ENCODE data around the gene AGRN. TPM values are rescaled to one million over a fixed set of nuclear protein-coding genes. Genes with fewer than 3 reads are reported as not detected.

Gene AGRN
- total and polyA plus RNA-seq, 4 donors: 1.8 to 22.4 (median 16.9) TPM

DNA sequence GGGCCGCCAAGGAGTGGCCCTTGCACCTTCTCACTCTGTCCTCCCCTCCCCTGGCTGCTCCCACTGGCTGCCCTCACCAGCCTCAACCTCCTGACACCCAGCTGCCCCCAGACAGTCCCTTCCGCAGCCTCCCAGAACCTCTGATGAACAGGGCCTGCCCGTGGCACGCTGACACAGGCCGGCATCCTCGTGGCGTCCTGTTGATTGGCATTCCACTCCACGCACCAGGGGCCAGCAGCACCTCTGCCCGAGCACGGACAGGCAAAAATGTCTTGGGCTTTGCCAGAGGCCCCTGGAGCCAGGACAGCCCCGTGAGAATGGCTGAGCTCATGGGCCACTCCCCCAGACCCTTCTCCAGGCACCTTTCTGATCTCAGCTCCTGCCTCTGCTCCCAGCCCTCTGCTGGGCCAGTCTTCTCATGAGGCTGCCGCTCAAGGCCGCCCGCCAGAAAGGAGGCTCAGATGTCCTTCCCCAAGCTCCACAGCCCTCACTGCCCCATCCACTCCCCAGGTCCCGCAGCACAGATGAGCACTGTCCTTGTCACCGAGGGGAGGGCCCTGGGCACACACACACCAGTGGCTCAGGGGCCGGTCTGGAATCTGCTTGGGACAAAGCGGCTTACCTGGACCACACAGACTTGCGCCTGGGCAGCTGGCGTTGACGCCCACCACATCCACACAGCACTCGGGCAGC is 70.0 kb downstream of the AGRN start:
- 95% methylated on average over 22 of the region's 22 CpGs for WGBS
- H3K9ac ChIP-seq (ENCODE audit: low read depth in 1 of 2, low read length in 2 of 2): no peak overlapping the region
- no peaks in the 10 kb centered on the region for H3K4me1 ChIP-seq (ENCODE audit: control insufficient read depth in 4 of 4, insufficient read depth in 4 of 4, low read length in 3 of 4)
- no peak for DNase-seq (ENCODE audit: low spot score)
- H3K27me3 ChIP-seq (ENCODE audit: control insufficient read depth in 4 of 4, insufficient read depth in 4 of 4, low read length in 3 of 4): no peaks in the 10 kb centered on the region
- H3K4me3 ChIP-seq (ENCODE audit: low read depth in 1 of 3, low read length in 3 of 3): no peak overlapping the region
- H3K27ac ChIP-seq (ENCODE audit: low read depth in 1 of 2, low read length in 2 of 2): no peak overlapping the region
- no peaks in the 10 kb centered on the region for H3K9me3 ChIP-seq (ENCODE audit: control insufficient read depth in 4 of 4, low read length in 3 of 4)
- TF ChIP-seq, protein P1, sequence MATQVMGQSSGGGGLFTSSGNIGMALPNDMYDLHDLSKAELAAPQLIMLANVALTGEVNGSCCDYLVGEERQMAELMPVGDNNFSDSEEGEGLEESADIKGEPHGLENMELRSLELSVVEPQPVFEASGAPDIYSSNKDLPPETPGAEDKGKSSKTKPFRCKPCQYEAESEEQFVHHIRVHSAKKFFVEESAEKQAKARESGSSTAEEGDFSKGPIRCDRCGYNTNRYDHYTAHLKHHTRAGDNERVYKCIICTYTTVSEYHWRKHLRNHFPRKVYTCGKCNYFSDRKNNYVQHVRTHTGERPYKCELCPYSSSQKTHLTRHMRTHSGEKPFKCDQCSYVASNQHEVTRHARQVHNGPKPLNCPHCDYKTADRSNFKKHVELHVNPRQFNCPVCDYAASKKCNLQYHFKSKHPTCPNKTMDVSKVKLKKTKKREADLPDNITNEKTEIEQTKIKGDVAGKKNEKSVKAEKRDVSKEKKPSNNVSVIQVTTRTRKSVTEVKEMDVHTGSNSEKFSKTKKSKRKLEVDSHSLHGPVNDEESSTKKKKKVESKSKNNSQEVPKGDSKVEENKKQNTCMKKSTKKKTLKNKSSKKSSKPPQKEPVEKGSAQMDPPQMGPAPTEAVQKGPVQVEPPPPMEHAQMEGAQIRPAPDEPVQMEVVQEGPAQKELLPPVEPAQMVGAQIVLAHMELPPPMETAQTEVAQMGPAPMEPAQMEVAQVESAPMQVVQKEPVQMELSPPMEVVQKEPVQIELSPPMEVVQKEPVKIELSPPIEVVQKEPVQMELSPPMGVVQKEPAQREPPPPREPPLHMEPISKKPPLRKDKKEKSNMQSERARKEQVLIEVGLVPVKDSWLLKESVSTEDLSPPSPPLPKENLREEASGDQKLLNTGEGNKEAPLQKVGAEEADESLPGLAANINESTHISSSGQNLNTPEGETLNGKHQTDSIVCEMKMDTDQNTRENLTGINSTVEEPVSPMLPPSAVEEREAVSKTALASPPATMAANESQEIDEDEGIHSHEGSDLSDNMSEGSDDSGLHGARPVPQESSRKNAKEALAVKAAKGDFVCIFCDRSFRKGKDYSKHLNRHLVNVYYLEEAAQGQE (IDR thresholded peaks at IDR 0.05): no peak
- TF ChIP-seq RXRA (IDR thresholded peaks at IDR 0.05) (no peak), NR2F2 (IDR thresholded peaks at IDR 0.05) (no peak)
- TF ChIP-seq, protein P2, sequence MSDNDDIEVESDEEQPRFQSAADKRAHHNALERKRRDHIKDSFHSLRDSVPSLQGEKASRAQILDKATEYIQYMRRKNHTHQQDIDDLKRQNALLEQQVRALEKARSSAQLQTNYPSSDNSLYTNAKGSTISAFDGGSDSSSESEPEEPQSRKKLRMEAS (IDR thresholded peaks at IDR 0.05): no peak
- H3K36me3 ChIP-seq (ENCODE audit: control insufficient read depth in 4 of 4, insufficient read depth in 3 of 4, low read depth in 1 of 4, low read length in 3 of 4): no peaks in the 10 kb centered on the region

DNA sequence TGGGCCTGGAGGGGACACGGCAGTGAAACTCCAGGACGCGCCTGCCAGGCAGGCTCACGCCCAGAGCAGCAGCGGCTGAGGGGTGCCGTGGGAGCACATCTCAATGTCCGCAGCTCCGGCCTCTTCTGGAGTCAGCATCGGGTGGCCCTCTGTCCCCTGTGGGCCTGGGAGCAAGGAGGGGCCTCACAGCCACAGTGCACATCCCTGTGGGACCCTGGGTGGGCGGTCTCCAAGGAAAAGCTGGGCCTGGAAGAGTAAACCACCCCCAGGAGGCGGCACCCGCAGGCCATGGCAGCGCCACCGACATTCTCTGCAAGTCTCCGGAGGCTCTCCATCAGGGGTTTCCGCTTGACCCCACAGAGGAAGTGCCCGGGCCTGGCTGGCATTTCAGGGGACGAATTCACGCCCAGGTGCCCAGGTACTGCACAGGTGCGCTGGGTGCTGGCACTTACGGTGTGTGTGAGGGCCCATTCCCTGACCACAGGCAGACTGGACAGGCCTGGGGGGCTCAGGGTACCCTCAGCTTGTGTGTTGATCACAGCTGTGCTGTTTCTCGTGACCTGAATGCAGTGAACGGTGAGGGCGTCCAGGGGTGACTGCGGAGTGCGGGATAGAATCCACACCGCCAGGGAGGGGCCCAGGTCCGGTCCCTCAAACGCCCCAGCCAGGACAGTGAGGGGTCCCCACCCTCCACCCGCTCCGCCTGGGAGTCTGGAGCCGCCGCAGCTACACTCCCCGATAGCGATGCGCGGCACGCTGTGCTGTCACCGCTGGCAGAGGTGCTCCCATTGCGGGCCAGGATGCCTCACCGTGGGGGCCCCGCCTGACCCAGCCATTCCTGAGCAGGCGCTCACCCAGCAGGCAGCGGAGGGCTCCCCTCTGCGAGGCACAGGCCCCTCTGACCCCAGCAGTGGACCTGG is 70.8 kb downstream of the AGRN start:
- no peak for TF ChIP-seq SP1 (IDR thresholded peaks at IDR 0.05)
- no peak for TF ChIP-seq EGR1 (IDR thresholded peaks at IDR 0.05; ENCODE audit: low read depth in 2 of 2)
- no peak for TF ChIP-seq YY1 (IDR thresholded peaks at IDR 0.05)
- no peak for TF ChIP-seq FOXA2 (IDR thresholded peaks at IDR 0.05)
- TF ChIP-seq FOXA1 (IDR thresholded peaks at IDR 0.05): no peak
- TF ChIP-seq, protein P3, sequence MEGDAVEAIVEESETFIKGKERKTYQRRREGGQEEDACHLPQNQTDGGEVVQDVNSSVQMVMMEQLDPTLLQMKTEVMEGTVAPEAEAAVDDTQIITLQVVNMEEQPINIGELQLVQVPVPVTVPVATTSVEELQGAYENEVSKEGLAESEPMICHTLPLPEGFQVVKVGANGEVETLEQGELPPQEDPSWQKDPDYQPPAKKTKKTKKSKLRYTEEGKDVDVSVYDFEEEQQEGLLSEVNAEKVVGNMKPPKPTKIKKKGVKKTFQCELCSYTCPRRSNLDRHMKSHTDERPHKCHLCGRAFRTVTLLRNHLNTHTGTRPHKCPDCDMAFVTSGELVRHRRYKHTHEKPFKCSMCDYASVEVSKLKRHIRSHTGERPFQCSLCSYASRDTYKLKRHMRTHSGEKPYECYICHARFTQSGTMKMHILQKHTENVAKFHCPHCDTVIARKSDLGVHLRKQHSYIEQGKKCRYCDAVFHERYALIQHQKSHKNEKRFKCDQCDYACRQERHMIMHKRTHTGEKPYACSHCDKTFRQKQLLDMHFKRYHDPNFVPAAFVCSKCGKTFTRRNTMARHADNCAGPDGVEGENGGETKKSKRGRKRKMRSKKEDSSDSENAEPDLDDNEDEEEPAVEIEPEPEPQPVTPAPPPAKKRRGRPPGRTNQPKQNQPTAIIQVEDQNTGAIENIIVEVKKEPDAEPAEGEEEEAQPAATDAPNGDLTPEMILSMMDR (IDR thresholded peaks at IDR 0.05; ENCODE audit: low read depth, low read length, missing input control): no peak
- TF ChIP-seq GABPA (IDR thresholded peaks at IDR 0.05 in 1 of 2, conservative IDR thresholded peaks at IDR 0.05 in 1 of 2): no peak
- TF ChIP-seq HNF4A (conservative IDR thresholded peaks at IDR 0.05): no peak
- TF ChIP-seq, protein P4, sequence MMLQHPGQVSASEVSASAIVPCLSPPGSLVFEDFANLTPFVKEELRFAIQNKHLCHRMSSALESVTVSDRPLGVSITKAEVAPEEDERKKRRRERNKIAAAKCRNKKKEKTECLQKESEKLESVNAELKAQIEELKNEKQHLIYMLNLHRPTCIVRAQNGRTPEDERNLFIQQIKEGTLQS (IDR thresholded peaks at IDR 0.05): no peak
- TF ChIP-seq, protein P5, sequence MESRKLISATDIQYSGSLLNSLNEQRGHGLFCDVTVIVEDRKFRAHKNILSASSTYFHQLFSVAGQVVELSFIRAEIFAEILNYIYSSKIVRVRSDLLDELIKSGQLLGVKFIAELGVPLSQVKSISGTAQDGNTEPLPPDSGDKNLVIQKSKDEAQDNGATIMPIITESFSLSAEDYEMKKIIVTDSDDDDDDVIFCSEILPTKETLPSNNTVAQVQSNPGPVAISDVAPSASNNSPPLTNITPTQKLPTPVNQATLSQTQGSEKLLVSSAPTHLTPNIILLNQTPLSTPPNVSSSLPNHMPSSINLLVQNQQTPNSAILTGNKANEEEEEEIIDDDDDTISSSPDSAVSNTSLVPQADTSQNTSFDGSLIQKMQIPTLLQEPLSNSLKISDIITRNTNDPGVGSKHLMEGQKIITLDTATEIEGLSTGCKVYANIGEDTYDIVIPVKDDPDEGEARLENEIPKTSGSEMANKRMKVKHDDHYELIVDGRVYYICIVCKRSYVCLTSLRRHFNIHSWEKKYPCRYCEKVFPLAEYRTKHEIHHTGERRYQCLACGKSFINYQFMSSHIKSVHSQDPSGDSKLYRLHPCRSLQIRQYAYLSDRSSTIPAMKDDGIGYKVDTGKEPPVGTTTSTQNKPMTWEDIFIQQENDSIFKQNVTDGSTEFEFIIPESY (IDR thresholded peaks at IDR 0.05): no peak
- Histone ChIP-seq H3K4me1 (ENCODE audit: control insufficient read depth in 4 of 4, insufficient read depth in 4 of 4, low read length in 3 of 4) (no peaks in the 10 kb centered on the region), H3K4me3 (ENCODE audit: low read depth in 1 of 3, low read length in 3 of 3) (no peak overlapping the region), H3K27ac (ENCODE audit: low read depth in 1 of 2, low read length in 2 of 2) (no peak overlapping the region), H3K36me3 (ENCODE audit: control insufficient read depth in 4 of 4, insufficient read depth in 3 of 4, low read depth in 1 of 4, low read length in 3 of 4) (no peaks in the 10 kb centered on the region), H3K9ac (ENCODE audit: low read depth in 1 of 2, low read length in 2 of 2) (no peak overlapping the region), H3K27me3 (ENCODE audit: control insufficient read depth in 4 of 4, insufficient read depth in 4 of 4, low read length in 3 of 4) (no peaks in the 10 kb centered on the region), H3K9me3 (ENCODE audit: control insufficient read depth in 4 of 4, low read length in 3 of 4) (no peaks in the 10 kb centered on the region)
- 97% methylated on average over 45 of the region's 45 CpGs for WGBS
- no peak for DNase-seq (ENCODE audit: low spot score)
